ENCODE data around the gene TGOLN2.

Gene TGOLN2

GRCh38 chr2:85282914-85283313 lies 44.9 kb downstream of the TGOLN2 start:
- 93 to 98% methylated on average over 3 to 6 of the region's 7 CpGs for WGBS, 2 experiments (ENCODE audit: insufficient coverage in 2 of 2)
- H3K4me1 ChIP-seq (ENCODE audit: control insufficient read depth, insufficient read depth, low read length, poor library complexity, severe bottlenecking), result peaks cover 6% of the 10 kb centered on the region

DNA sequence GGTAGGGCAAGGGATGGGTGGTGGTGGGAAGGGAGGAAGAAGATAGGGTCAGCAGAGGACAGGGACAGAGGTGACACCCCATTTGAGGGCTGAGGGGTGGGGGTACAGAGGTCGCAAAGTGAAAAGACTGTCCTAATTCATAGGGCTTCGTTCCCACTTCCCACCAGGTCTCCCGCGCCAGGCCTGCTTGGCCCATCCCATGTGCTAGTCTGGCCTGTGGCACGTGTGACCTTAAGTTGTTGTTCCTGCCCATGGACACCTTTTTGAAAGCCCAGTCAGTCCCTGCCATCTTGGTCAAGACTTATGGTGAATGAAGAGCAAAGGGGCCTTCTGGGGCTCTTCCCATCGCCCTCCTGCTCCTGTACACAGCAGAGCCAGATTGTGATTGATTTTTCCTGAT lies 46.2 kb downstream of the TGOLN2 start:
- H3K4me3 ChIP-seq (ENCODE audit: extremely low read depth, insufficient read depth, low read length, poor library complexity, severe bottlenecking), result no peak overlapping the region
- H3K36me3 ChIP-seq (ENCODE audit: control insufficient read depth, insufficient read depth, low read length), result peaks cover 14% of the 10 kb centered on the region
- no peaks in the 10 kb centered on the region for H3K9me3 ChIP-seq (ENCODE audit: control insufficient read depth, low read length)
- no peak overlapping the region for H3K27ac ChIP-seq (ENCODE audit: low read depth, low read length, severe bottlenecking)
- peaks cover 5% of the 10 kb centered on the region for H3K4me1 ChIP-seq (ENCODE audit: control insufficient read depth, insufficient read depth, low read length, poor library complexity, severe bottlenecking)
- WGBS, 2 experiments (ENCODE audit: insufficient coverage in 2 of 2), result 69 to 75% methylated on average over 4 to 5 of the region's 6 CpGs

More at GRCh38 chr2:85282914-85283313, 44.9 kb downstream of the TGOLN2 start:
- Histone ChIP-seq H3K27ac (ENCODE audit: low read depth, low read length, severe bottlenecking) (no peak overlapping the region), H3K9me3 (ENCODE audit: control insufficient read depth, low read length) (no peaks in the 10 kb centered on the region), H3K36me3 (ENCODE audit: control insufficient read depth, insufficient read depth, low read length) (peaks cover 23% of the 10 kb centered on the region), H3K4me3 (ENCODE audit: extremely low read depth, insufficient read depth, low read length, poor library complexity, severe bottlenecking) (no peak overlapping the region)

- no CpG with 5 or more reads among the region's 2 CpGs for WGBS, 2 experiments (ENCODE audit: insufficient coverage in 2 of 2)
- Histone ChIP-seq H3K4me3 (ENCODE audit: extremely low read depth, insufficient read depth, low read length, poor library complexity, severe bottlenecking) (no peak overlapping the region), H3K4me1 (ENCODE audit: control insufficient read depth, insufficient read depth, low read length, poor library complexity, severe bottlenecking) (peaks cover 13% of the 10 kb centered on the region), H3K9me3 (ENCODE audit: control insufficient read depth, low read length) (no peaks in the 10 kb centered on the region), H3K36me3 (ENCODE audit: control insufficient read depth, insufficient read depth, low read length) (peaks cover 5% of the 10 kb centered on the region), H3K27ac (ENCODE audit: low read depth, low read length, severe bottlenecking) (no peak overlapping the region)
Observed at GRCh38 chr2:85278361-85278760, 49.4 kb downstream of the TGOLN2 start.

- no peak overlapping the region for H3K4me3 ChIP-seq (ENCODE audit: extremely low read depth, insufficient read depth, low read length, poor library complexity, severe bottlenecking)
- H3K27ac ChIP-seq (ENCODE audit: low read depth, low read length, severe bottlenecking), result no peak overlapping the region
- H3K9me3 ChIP-seq (ENCODE audit: control insufficient read depth, low read length), result no peaks in the 10 kb centered on the region
- peaks cover 13% of the 10 kb centered on the region for H3K4me1 ChIP-seq (ENCODE audit: control insufficient read depth, insufficient read depth, low read length, poor library complexity, severe bottlenecking)
- H3K36me3 ChIP-seq (ENCODE audit: control insufficient read depth, insufficient read depth, low read length), result no peaks in the 10 kb centered on the region
- 75 to 96% methylated on average over 8 to 15 of the region's 15 CpGs for WGBS, 2 experiments (ENCODE audit: insufficient coverage in 2 of 2)
Observed at GRCh38 chr2:85277416-85278158, 50.2 kb downstream of the TGOLN2 start.

DNA sequence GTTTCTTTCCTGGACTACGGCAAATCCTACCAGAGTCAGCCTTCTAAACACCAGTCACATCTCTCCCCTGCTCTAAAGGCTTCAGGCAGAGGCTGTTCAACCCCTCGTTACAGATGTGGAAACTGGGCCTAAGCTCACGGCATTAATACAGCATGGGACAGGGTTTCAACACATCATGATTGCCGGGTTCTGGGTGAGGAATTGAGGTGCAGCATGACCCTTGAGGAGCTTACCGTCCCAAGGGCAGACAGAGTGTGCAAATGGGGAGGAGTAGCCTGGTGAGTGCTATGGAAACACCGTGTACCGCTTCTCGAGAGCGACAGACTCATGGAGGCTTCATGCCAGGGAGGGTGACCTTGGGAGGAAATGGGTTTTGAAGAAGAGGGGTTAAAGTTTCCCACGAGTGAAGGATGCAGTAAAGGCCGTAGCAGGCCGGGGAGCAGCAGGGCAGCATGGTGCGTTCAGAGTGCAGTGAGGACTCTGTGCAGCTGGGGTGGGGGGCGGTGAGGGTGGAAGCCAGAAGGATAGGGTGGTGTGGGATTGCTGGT lies 51.1 kb downstream of the TGOLN2 start:
- Histone ChIP-seq H3K36me3 (ENCODE audit: control insufficient read depth, insufficient read depth, low read length) (peaks cover under 1% of the 10 kb centered on the region), H3K4me1 (ENCODE audit: control insufficient read depth, insufficient read depth, low read length, poor library complexity, severe bottlenecking) (peaks cover 13% of the 10 kb centered on the region), H3K9me3 (ENCODE audit: control insufficient read depth, low read length) (no peaks in the 10 kb centered on the region), H3K27ac (ENCODE audit: low read depth, low read length, severe bottlenecking) (no peak overlapping the region), H3K4me3 (ENCODE audit: extremely low read depth, insufficient read depth, low read length, poor library complexity, severe bottlenecking) (no peak overlapping the region)
- 88 to 93% methylated on average over 11 to 13 of the region's 14 CpGs for WGBS, 2 experiments (ENCODE audit: insufficient coverage in 2 of 2)

- Histone ChIP-seq H3K27ac (ENCODE audit: low read depth, low read length, severe bottlenecking) (no peak overlapping the region), H3K4me1 (ENCODE audit: control insufficient read depth, insufficient read depth, low read length, poor library complexity, severe bottlenecking) (peaks cover 13% of the 10 kb centered on the region), H3K4me3 (ENCODE audit: extremely low read depth, insufficient read depth, low read length, poor library complexity, severe bottlenecking) (no peak overlapping the region), H3K9me3 (ENCODE audit: control insufficient read depth, low read length) (no peaks in the 10 kb centered on the region), H3K36me3 (ENCODE audit: control insufficient read depth, insufficient read depth, low read length) (peaks cover 6% of the 10 kb centered on the region)
- WGBS, 2 experiments (ENCODE audit: insufficient coverage in 2 of 2), result 92 to 93% methylated on average over 7 to 9 of the region's 9 CpGs
Observed at GRCh38 chr2:85275984-85276540, 51.7 kb downstream of the TGOLN2 start.

DNA sequence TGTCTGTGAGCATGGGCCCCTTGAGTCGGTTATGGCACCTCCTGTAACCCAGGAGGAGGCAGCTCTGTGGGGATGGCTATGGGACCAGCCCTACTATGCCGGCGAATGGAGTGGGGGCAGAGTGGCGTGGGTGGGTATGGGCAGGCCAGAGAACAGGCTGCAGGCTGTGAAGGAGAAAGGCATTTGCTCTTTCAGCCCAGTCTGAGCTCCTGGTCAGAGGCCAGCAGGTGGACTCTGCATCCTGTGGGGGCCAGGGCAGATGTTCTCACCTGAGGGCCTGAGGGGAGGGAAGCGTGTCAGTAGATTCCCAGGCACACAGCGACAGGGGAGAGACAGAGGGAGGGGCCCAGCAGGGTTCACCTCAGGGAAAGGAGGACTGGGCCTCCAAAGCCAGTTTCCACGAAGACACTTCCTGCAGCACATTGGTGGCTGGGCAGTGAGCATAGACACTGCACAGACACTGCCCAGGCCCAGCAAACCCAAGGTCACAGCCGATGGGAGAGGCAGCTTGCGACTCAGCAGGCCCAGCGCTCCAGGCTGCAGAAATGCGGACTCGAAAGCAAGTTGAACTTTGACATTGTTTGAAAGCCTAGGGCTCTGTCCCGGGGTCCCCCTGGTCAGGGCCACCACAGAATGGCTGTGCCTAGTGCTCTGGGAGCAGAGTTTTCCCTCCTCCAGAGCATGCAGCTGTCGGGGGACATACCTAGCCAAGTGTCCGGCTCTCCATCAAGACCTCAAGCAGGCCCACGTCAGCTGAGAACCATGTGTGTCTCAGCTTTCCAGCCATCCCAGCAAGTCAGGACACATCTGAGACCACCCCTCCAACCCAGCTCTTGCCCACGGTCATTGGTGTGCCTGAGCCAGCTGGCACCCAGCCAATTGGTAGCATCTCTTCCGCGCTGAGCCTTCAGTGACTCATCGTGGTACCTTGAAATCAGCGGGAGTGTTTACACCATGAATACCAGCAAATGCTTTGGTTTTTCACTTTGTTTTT lies 53.8 kb downstream of the TGOLN2 start:
- WGBS, 2 experiments (ENCODE audit: insufficient coverage in 2 of 2), result 81 to 87% methylated on average over 17 to 21 of the region's 21 CpGs
- peaks cover 6% of the 10 kb centered on the region for H3K36me3 ChIP-seq (ENCODE audit: control insufficient read depth, insufficient read depth, low read length)
- no peak overlapping the region for H3K27ac ChIP-seq (ENCODE audit: low read depth, low read length, severe bottlenecking)
- H3K4me3 ChIP-seq (ENCODE audit: extremely low read depth, insufficient read depth, low read length, poor library complexity, severe bottlenecking), result no peak overlapping the region
- H3K4me1 ChIP-seq (ENCODE audit: control insufficient read depth, insufficient read depth, low read length, poor library complexity, severe bottlenecking), result peaks cover 29% of the 10 kb centered on the region
- H3K9me3 ChIP-seq (ENCODE audit: control insufficient read depth, low read length), result no peaks in the 10 kb centered on the region

- Histone ChIP-seq H3K4me3 (ENCODE audit: extremely low read depth, insufficient read depth, low read length, poor library complexity, severe bottlenecking) (no peak overlapping the region), H3K27ac (ENCODE audit: low read depth, low read length, severe bottlenecking) (no peak overlapping the region), H3K36me3 (ENCODE audit: control insufficient read depth, insufficient read depth, low read length) (peaks cover 6% of the 10 kb centered on the region), H3K4me1 (ENCODE audit: control insufficient read depth, insufficient read depth, low read length, poor library complexity, severe bottlenecking) (peaks cover 29% of the 10 kb centered on the region), H3K9me3 (ENCODE audit: control insufficient read depth, low read length) (no peaks in the 10 kb centered on the region)
- WGBS, 2 experiments (ENCODE audit: insufficient coverage in 2 of 2), result 98 to 100% methylated on average over 4 to 5 of the region's 6 CpGs
Observed at GRCh38 chr2:85272357-85272756, 55.4 kb downstream of the TGOLN2 start.

- Histone ChIP-seq H3K4me3 (ENCODE audit: extremely low read depth, insufficient read depth, low read length, poor library complexity, severe bottlenecking) (no peak overlapping the region), H3K9me3 (ENCODE audit: control insufficient read depth, low read length) (no peaks in the 10 kb centered on the region), H3K4me1 (ENCODE audit: control insufficient read depth, insufficient read depth, low read length, poor library complexity, severe bottlenecking) (peaks cover 44% of the 10 kb centered on the region), H3K36me3 (ENCODE audit: control insufficient read depth, insufficient read depth, low read length) (peaks cover 6% of the 10 kb centered on the region), H3K27ac (ENCODE audit: low read depth, low read length, severe bottlenecking) (peak overlapping the region; percentile 69)
- 83 to 88% methylated on average over 5 to 6 of the region's 6 CpGs for WGBS, 2 experiments (ENCODE audit: insufficient coverage in 2 of 2)
Observed at GRCh38 chr2:85269959-85270358, 57.8 kb downstream of the TGOLN2 start.

All from mesodermal cell (in vitro differentiated cells).